H1 (cell line): ENCODE results near the gene LTF. TPM values are rescaled to one million over a fixed set of nuclear protein-coding genes. Genes with fewer than 3 reads are reported as not detected.

ENCODE experiments used
- CTCF ChIA-PET: fragments of 300-600 bp; sonication (Branson Sonifier 250); formaldehyde crosslinking; loops from one replicate; lab custom pipeline; 2021; ENCODE audit not compliant: partially characterized antibody; lab: Charles Lee
- POLR2A ChIA-PET: fragments of 300-600 bp; sonication (Branson Sonifier 250); formaldehyde crosslinking; loops from one replicate; lab custom pipeline; 2021; ENCODE audit warnings: inconsistent platforms; ENCODE audit not compliant: partially characterized antibody; lab: Charles Lee
- DNase-seq, 2 experiments: peaks; one replicate each; pipeline versions ENCODE4 v3.0.0 to v3.0.0-alpha.2; 2010 to 2022; ENCODE audit warnings: low spot score in 2 of 2, low read depth in 1 of 2, mixed read lengths in 1 of 2
- FAIRE-seq: peaks from 2 replicates; lab custom pipeline; 2011; peaks lifted over from hg19 to GRCh38; lab: Jason Lieb, UNC
- H2AFZ ChIP-seq: 2 replicates; pipeline ENCODE4 v1.8.1; 2012; ENCODE audit warnings: low read length, inconsistent platforms
- H2AK5ac ChIP-seq: 2 replicates; pipeline ENCODE4 v1.6.1; 2013; ENCODE audit warnings: low read depth, low read length
- H2BK120ac ChIP-seq: replicated peaks from 2 replicates; pipeline ENCODE3; 2013; ENCODE audit warnings: low read depth, low read length, inconsistent platforms
- H2BK12ac ChIP-seq: 2 replicates; pipeline ENCODE4 v1.6.1; 2013; ENCODE audit warnings: low read depth, low read length
- H2BK15ac ChIP-seq: 2 replicates; pipeline ENCODE4 v1.6.1; 2013; ENCODE audit warnings: low read length
- H2BK20ac ChIP-seq: 2 replicates; pipeline ENCODE4 v1.6.1; 2013; ENCODE audit warnings: low read length
- H2BK5ac ChIP-seq: 2 replicates; pipeline ENCODE4 v1.6.1; 2013; ENCODE audit warnings: low read depth, low read length
- H3K14ac ChIP-seq: 2 replicates; pipeline ENCODE4 v1.6.1; 2013; ENCODE audit warnings: inconsistent platforms; ENCODE audit not compliant: insufficient read length
- H3K18ac ChIP-seq: 2 replicates; pipeline ENCODE4 v1.6.1; 2013; ENCODE audit warnings: low read length; ENCODE audit errors: extremely low read depth
- H3K23ac ChIP-seq: 2 replicates; pipeline ENCODE4 v1.6.1; 2013; ENCODE audit warnings: inconsistent platforms; ENCODE audit not compliant: insufficient read length
- H3K23me2 ChIP-seq: 2 replicates; pipeline ENCODE4 v1.6.1; 2013; ENCODE audit warnings: low read depth, low read length
- H3K27ac ChIP-seq: 2 replicates; pipeline ENCODE4 v1.6.1; 2011; ENCODE audit warnings: low read depth, low read length, inconsistent platforms
- H3K27me3 ChIP-seq, 4 experiments: replicated peaks in 1 of 4; 1 replicate in 1 of 4; 2 replicates in 3 of 4; pipeline versions ENCODE4 v1.6.1 to v1.8.1; 2011 to 2013; ENCODE audit warnings: low read length in 3 of 4, mild to moderate bottlenecking in 3 of 4, inconsistent platforms in 2 of 4, mixed read lengths in 2 of 4, moderate library complexity in 1 of 4; ENCODE audit not compliant: control insufficient read depth in 3 of 4, insufficient read depth in 3 of 4; ENCODE audit errors: extremely low read depth in 1 of 4
- H3K36me3 ChIP-seq, 4 experiments: 2 replicates each; pipeline versions ENCODE4 v1.6.1 to v1.8.1; 2011 to 2013; ENCODE audit warnings: mild to moderate bottlenecking in 4 of 4, low read length in 3 of 4, moderate library complexity in 2 of 4, control low read depth in 1 of 4, inconsistent platforms in 1 of 4; ENCODE audit not compliant: insufficient read depth in 4 of 4, control insufficient read depth in 2 of 4
- H3K4ac ChIP-seq: replicated peaks from 2 replicates; pipeline ENCODE3; 2013; ENCODE audit warnings: low read length, low read depth, mixed read lengths, inconsistent platforms; ENCODE audit not compliant: insufficient read length
- H3K4me1 ChIP-seq, 4 experiments: replicated peaks in 1 of 4; 1 replicate in 1 of 4; 2 replicates in 3 of 4; pipeline versions ENCODE4 v1.6.1 to v1.8.1; 2011 to 2013; ENCODE audit warnings: low read length in 3 of 4, inconsistent platforms in 2 of 4, mixed read lengths in 1 of 4; ENCODE audit not compliant: insufficient read depth in 4 of 4, control insufficient read depth in 3 of 4
- H3K4me2 ChIP-seq, 2 experiments: 2 replicates each; pipeline versions ENCODE4 v1.6.1 to v1.8.1; 2011 to 2013; ENCODE audit warnings: low read depth in 2 of 2, low read length in 2 of 2, control low read depth in 1 of 2, inconsistent platforms in 1 of 2, mild to moderate bottlenecking in 1 of 2; ENCODE audit not compliant: insufficient read depth in 1 of 2
- H3K4me3 ChIP-seq, 4 experiments: fragments of 200-600, 300-600 bp in 1 of 4; sonication (generic), shearing (Covaris generic), sonication (Bioruptor Twin) in 1 of 4; 2 replicates each; pipeline versions ENCODE4 v1.5.1 to v1.8.1; 2011 to 2016; ENCODE audit warnings: low read length in 4 of 4, low read depth in 3 of 4, control low read depth in 2 of 4, inconsistent platforms in 2 of 4, mild to moderate bottlenecking in 2 of 4, mixed read lengths in 1 of 4, moderate library complexity in 1 of 4; ENCODE audit not compliant: insufficient read depth in 2 of 4; ENCODE audit errors: extremely low read depth in 1 of 4
- H3K56ac ChIP-seq: replicated peaks from 2 replicates; pipeline ENCODE3; 2013; ENCODE audit warnings: low read depth, mild to moderate bottlenecking, mixed read lengths, low read length, inconsistent platforms; ENCODE audit not compliant: insufficient read length
- H3K79me1 ChIP-seq: 2 replicates; pipeline ENCODE4 v1.6.1; 2013; ENCODE audit warnings: low read depth, low read length, control low read depth
- H3K79me2 ChIP-seq, 2 experiments: 2 replicates each; pipeline versions ENCODE4 v1.6.1 to v1.8.1; 2012 to 2013; ENCODE audit warnings: low read length in 2 of 2, mild to moderate bottlenecking in 2 of 2, inconsistent platforms in 1 of 2; ENCODE audit not compliant: insufficient read depth in 2 of 2, control insufficient read depth in 1 of 2
- H3K9ac ChIP-seq, 4 experiments: replicated peaks in 1 of 4; 1 replicate in 1 of 4; 2 replicates in 3 of 4; pipeline versions ENCODE4 v1.6.1 to v1.8.1; 2011 to 2013; ENCODE audit warnings: low read depth in 3 of 4, low read length in 3 of 4, control low read depth in 2 of 4, mild to moderate bottlenecking in 2 of 4, moderate library complexity in 2 of 4, inconsistent platforms in 1 of 4; ENCODE audit errors: extremely low read depth in 1 of 4
- H3K9me3 ChIP-seq, 2 experiments: 2 replicates each; pipeline versions ENCODE4 v1.6.1 to v1.8.1; 2012 to 2013; ENCODE audit warnings: mild to moderate bottlenecking in 2 of 2, moderate library complexity in 2 of 2, control low read depth in 1 of 2, inconsistent platforms in 1 of 2, low read depth in 1 of 2, low read length in 1 of 2, mixed read lengths in 1 of 2; ENCODE audit not compliant: insufficient read depth in 2 of 2
- H4K20me1 ChIP-seq, 2 experiments: replicated peaks in 1 of 2; 2 replicates each; pipeline versions ENCODE3 to v1.8.1; 2011 to 2013; ENCODE audit warnings: inconsistent platforms in 2 of 2, low read length in 2 of 2, mild to moderate bottlenecking in 1 of 2; ENCODE audit not compliant: insufficient read depth in 2 of 2, control insufficient read depth in 1 of 2
- H4K5ac ChIP-seq: 2 replicates; pipeline ENCODE4 v1.6.1; 2013; ENCODE audit warnings: low read length, low read depth, mixed read lengths, inconsistent platforms; ENCODE audit not compliant: insufficient read length
- H4K8ac ChIP-seq: 2 replicates; pipeline ENCODE4 v1.8.0; 2013; ENCODE audit warnings: mild to moderate bottlenecking, moderate library complexity, low read length, inconsistent platforms; ENCODE audit not compliant: insufficient read depth; ENCODE audit errors: extremely low read depth
- H4K91ac ChIP-seq: replicated peaks from 2 replicates; pipeline ENCODE3; 2013; ENCODE audit warnings: low read length, mixed read lengths, inconsistent platforms; ENCODE audit not compliant: insufficient read length
- RAD21 ChIP-seq, 2 experiments: IDR thresholded peaks in 1 of 2; conservative IDR thresholded peaks in 1 of 2; 2 replicates each; pipeline ENCODE4 v1.6.1; 2011; ENCODE audit warnings: low read depth in 2 of 2, low read length in 2 of 2, improper control_type of control experiment in 1 of 2, inconsistent platforms in 1 of 2, mild to moderate bottlenecking in 1 of 2, moderate library complexity in 1 of 2
- SP4 ChIP-seq: IDR thresholded peaks from 2 replicates; pipeline ENCODE4 v1.6.1; 2012; ENCODE audit warnings: low read length, inconsistent platforms
- WGBS, 2 experiments: shearing (Covaris generic) in 1 of 2; methylation state at CpG; one replicate each; pipeline versions ENCODE4 v1.1.6 to v1.1.7; 2013 to 2015; ENCODE audit warnings: low lambda C conversion rate in 2 of 2, mixed read lengths in 2 of 2, inconsistent platforms in 1 of 2, low coverage in 1 of 2, missing lambda C conversion rate in 1 of 2; ENCODE audit not compliant: insufficient replicate concordance in 2 of 2, insufficient coverage in 1 of 2, insufficient read length in 1 of 2; ENCODE audit errors: extremely low coverage in 1 of 2, missing lambda C conversion rate in 1 of 2; 5-methylcytosine and 5-hydroxymethylcytosine counted together
- polyA plus RNA-seq, 7 experiments: library from polyadenylated mRNA; depleted of rRNA in 3 of 7; stranded (reverse) in 5 of 7; unstranded in 2 of 7; fragments of >200 nt in 5 of 7; fragments of 200-250 nt in 2 of 7; gene quantifications; 1 replicate in 5 of 7; 2 replicates in 1 of 7; 4 replicates in 1 of 7; pipeline versions ENCODE4 v1.2.1 to v1.2.3, GENCODE V29; 2011 to 2013; ENCODE audit warnings: missing spikeins in 2 of 7, mixed read lengths in 2 of 7
- total RNA-seq: library from RNA; stranded (reverse); fragmentation: NEBNext Ultra II Directional; extraction: Animal tissue kit (Norgen Biotek cat#: 25700); gene quantifications from 2 replicates; pipeline ENCODE4 v1.2.1, GENCODE V29; 2021

The LTF gene
- total and polyA plus RNA-seq, 2 of the 8 experiments (the other 6 are each of a cell fraction or from before 2014, with no cell fraction given), result 0.23 to 0.99 TPM

- no peaks in the 10 kb centered on the region for H3K4me1 ChIP-seq
- H3K4me2 ChIP-seq, result no peak overlapping the region
- H3K9me3 ChIP-seq, result no peaks in the 10 kb centered on the region
- no peak overlapping the region for H2BK12ac ChIP-seq
- no peak overlapping the region for H2BK120ac ChIP-seq
- H3K79me1 ChIP-seq, result no peaks in the 10 kb centered on the region
- no peak overlapping the region for H3K56ac ChIP-seq
- no peak overlapping the region for H3K23ac ChIP-seq
- H3K23me2 ChIP-seq, result peaks cover 2% of the 10 kb centered on the region; the same call in 1 of the 2 replicates
- no peak overlapping the region for H4K8ac ChIP-seq
- H3K27ac ChIP-seq, result no peak overlapping the region
- H2BK20ac ChIP-seq, result no peak overlapping the region
- no peaks in the 10 kb centered on the region for H3K36me3 ChIP-seq
- no peak overlapping the region for H3K4me3 ChIP-seq
- WGBS, 2 experiments, result 90% methylated on average over 6 of the region's 6 CpGs; no CpG with 5 or more reads in 1 of the 2 experiments
- H3K9ac ChIP-seq, result no peak overlapping the region
- DNase-seq, result no peak
- H2AK5ac ChIP-seq, result no peak overlapping the region
- CTCF ChIA-PET, result interaction anchor here (0.9 to 1.5 kb wide), 5 partner anchors 11 to 206 kb away, joined by 3 to 7 read pairs (median 3); no protein-coding TSS in a partner anchor
- no peak overlapping the region for H3K14ac ChIP-seq
- H4K20me1 ChIP-seq, result no peaks in the 10 kb centered on the region
- H2AFZ ChIP-seq, result no peak overlapping the region
- no peak overlapping the region for H2BK15ac ChIP-seq
- no peaks in the 10 kb centered on the region; a peak in 1 of 7 replicates for H3K27me3 ChIP-seq
- H4K91ac ChIP-seq, result no peak overlapping the region
- POLR2A ChIA-PET, result no interaction called here
- no peak overlapping the region for H4K5ac ChIP-seq
- no peaks in the 10 kb centered on the region for H3K79me2 ChIP-seq
- FAIRE-seq, result no peak
- no peak overlapping the region for H3K18ac ChIP-seq
- no peak overlapping the region for H3K4ac ChIP-seq
- TF ChIP-seq RAD21 (IDR thresholded peaks at IDR 0.05 in 1 of 2, conservative IDR thresholded peaks at IDR 0.05 in 1 of 2; ENCODE audit: low read depth in 2 of 2, low read length in 2 of 2), result no peak
- TF ChIP-seq SP4, result no peak
- TF ChIP-seq, all 59 proteins: peak for 0
- H2BK5ac ChIP-seq, result no peak overlapping the region
These were observed 13.1 kb upstream of the LTF start for GRCh38 chr3:46477756-46478155.
